GM20431 (cell line): ENCODE measurements around the gene CYP17A1.
"Not testable (repeated sequence)": the region's sequence is repeated elsewhere in the genome, so short reads cannot be mapped to it uniquely, and the experiment has no call there.

Experiments
- in situ Hi-C: fragments of 300-500 bp; cut with MseI, MboI; formaldehyde crosslinking; loops from one replicate; pipeline ENCODE4 v1.15.0; 2020; ENCODE audit warnings: low sequenced_read_pairs; ENCODE audit not compliant: unreplicated experiment

The CYP17A1 gene

GRCh38 chr10:102837230-102837721 lies at the start of gene CYP17A1:
TSS of gene CYP17A1 (minus strand) at chr10:102837413. CDS start at chr10:102837361, 52 bp downstream.
- in situ Hi-C loops, result loop anchor here (10.0 to 25.0 kb wide), 2 partner anchors 58 to 650 kb away; partner anchors contain the start of genes CALHM3 and NEURL1

- in situ Hi-C loops, result no loop called here
These were observed 43.0 kb upstream of the CYP17A1 start for GRCh38 chr10:102880256-102880655.

GRCh38 chr10:102878629-102879028 lies 41.4 kb upstream of the CYP17A1 start:
- in situ Hi-C loops, result no loop called here

GRCh38 chr10:102876747-102877153 lies 39.5 kb upstream of the CYP17A1 start:
- in situ Hi-C loops, result no loop called here

GRCh38 chr10:102872163-102872562 lies 35.0 kb upstream of the CYP17A1 start:
- in situ Hi-C loops, result no loop called here

GRCh38 chr10:102870221-102870620 lies 33.0 kb upstream of the CYP17A1 start:
- in situ Hi-C loops, result no loop called here

GRCh38 chr10:102869258-102870198 lies 32.3 kb upstream of the CYP17A1 start, which contains the start of gene AS3MT:
TSS of gene AS3MT (plus strand) at chr10:102869470. CDS start at chr10:102869593, 123 bp downstream.
- in situ Hi-C loops, result no loop called here

- in situ Hi-C loops, result no loop called here
These were observed 31.7 kb upstream of the CYP17A1 start for GRCh38 chr10:102868911-102869257.

- in situ Hi-C loops, result no loop called here
These were observed 28.4 kb upstream of the CYP17A1 start for GRCh38 chr10:102865620-102866019.

- in situ Hi-C loops, result no loop called here
These were observed 26.4 kb upstream of the CYP17A1 start for GRCh38 chr10:102863660-102864059.

- in situ Hi-C loops, result no loop called here
These were observed 22.7 kb upstream of the CYP17A1 start for GRCh38 chr10:102859911-102860310.

GRCh38 chr10:102856758-102857424 lies 19.7 kb upstream of the CYP17A1 start:
- in situ Hi-C loops, result no loop called here

GRCh38 chr10:102855731-102856436 lies 18.7 kb upstream of the CYP17A1 start:
- in situ Hi-C loops, result not testable (repeated sequence)

GRCh38 chr10:102853237-102853636 lies 16.0 kb upstream of the CYP17A1 start:
- in situ Hi-C loops, result not testable (repeated sequence)

GRCh38 chr10:102850025-102850518 lies 12.9 kb upstream of the CYP17A1 start:
- in situ Hi-C loops, result no loop called here

GRCh38 chr10:102845352-102845902 lies 8.2 kb upstream of the CYP17A1 start:
- in situ Hi-C loops, result loop anchor here (25.0 kb wide), 1 partner anchor 642 kb away; the partner anchor contains the start of genes CALHM3 and NEURL1

- in situ Hi-C loops, result loop anchor here (25.0 kb wide), 1 partner anchor 643 kb away; the partner anchor contains the start of genes CALHM3 and NEURL1
These were observed 7.1 kb upstream of the CYP17A1 start for GRCh38 chr10:102844190-102844776.

- in situ Hi-C loops, result loop anchor here (25.0 kb wide), 1 partner anchor 644 kb away; the partner anchor contains the start of genes CALHM3 and NEURL1
These were observed 5.9 kb upstream of the CYP17A1 start for GRCh38 chr10:102843139-102843538.

GRCh38 chr10:102841827-102842345 lies 4.7 kb upstream of the CYP17A1 start:
- in situ Hi-C loops, result loop anchor here (25.0 kb wide), 1 partner anchor 645 kb away; the partner anchor contains the start of genes CALHM3 and NEURL1
